Uterus (tissue), 2 donors: ENCODE data around the gene LINC00632.

Experiments
- POLR2A ChIP-seq, 2 donors: fragments of 450-650 bp; IDR thresholded peaks; one replicate each; pipeline ENCODE4 v1.6.1; 2016; ENCODE audit warnings: antibody characterized with exemption in 2 of 2, mild to moderate bottlenecking in 1 of 2, moderate library complexity in 1 of 2
- TF ChIP-seq, protein P1 (sequence below), 4 experiments: fragments of 200-600 bp in 2 of 4; fragments of 450-650 bp in 2 of 4; sonication (generic) in 2 of 4; IDR thresholded peaks; one replicate each; pipeline ENCODE4 v1.5.1; 2016 to 2019; ENCODE audit warnings: antibody characterized with exemption in 4 of 4, mild to moderate bottlenecking in 2 of 4, moderate library complexity in 1 of 4

- TF ChIP-seq, protein P1, sequence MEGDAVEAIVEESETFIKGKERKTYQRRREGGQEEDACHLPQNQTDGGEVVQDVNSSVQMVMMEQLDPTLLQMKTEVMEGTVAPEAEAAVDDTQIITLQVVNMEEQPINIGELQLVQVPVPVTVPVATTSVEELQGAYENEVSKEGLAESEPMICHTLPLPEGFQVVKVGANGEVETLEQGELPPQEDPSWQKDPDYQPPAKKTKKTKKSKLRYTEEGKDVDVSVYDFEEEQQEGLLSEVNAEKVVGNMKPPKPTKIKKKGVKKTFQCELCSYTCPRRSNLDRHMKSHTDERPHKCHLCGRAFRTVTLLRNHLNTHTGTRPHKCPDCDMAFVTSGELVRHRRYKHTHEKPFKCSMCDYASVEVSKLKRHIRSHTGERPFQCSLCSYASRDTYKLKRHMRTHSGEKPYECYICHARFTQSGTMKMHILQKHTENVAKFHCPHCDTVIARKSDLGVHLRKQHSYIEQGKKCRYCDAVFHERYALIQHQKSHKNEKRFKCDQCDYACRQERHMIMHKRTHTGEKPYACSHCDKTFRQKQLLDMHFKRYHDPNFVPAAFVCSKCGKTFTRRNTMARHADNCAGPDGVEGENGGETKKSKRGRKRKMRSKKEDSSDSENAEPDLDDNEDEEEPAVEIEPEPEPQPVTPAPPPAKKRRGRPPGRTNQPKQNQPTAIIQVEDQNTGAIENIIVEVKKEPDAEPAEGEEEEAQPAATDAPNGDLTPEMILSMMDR (IDR thresholded peaks at IDR 0.05): no peak
- TF ChIP-seq POLR2A (IDR thresholded peaks at IDR 0.05): no peak
Observed at GRCh38 chrX:140712413-140713173, 3.0 kb downstream of the LINC00632 start.
